Nephron progenitor cell (in vitro differentiated cells): ENCODE data around the gene SEPTIN12.
A peak's percentile ranks its signal among the peaks of the same experiment; 100 is the strongest.

Experiments used
- DNase-seq: peaks from one replicate; pipeline ENCODE4 v3.0.0; 2021
- H3K27ac Mint-ChIP-seq: 2 replicates; pipeline ENCODE4 v1.8.0; 2021; ENCODE audit warnings: mild to moderate bottlenecking, moderate library complexity, mixed read lengths
- H3K27me3 Mint-ChIP-seq: 2 replicates; pipeline ENCODE4 v1.8.0; 2021; ENCODE audit warnings: mild to moderate bottlenecking, low read depth, mixed read lengths; ENCODE audit not compliant: poor library complexity
- H3K36me3 Mint-ChIP-seq: 2 replicates; pipeline ENCODE4 v1.8.0; 2021; ENCODE audit warnings: low read depth, mixed read lengths
- H3K4me1 Mint-ChIP-seq: 2 replicates; pipeline ENCODE4 v1.8.0; 2021; ENCODE audit warnings: mixed read lengths
- H3K4me3 Mint-ChIP-seq: 2 replicates; pipeline ENCODE4 v1.8.0; 2021; ENCODE audit warnings: mild to moderate bottlenecking, moderate library complexity, mixed read lengths
- H3K9me3 Mint-ChIP-seq: 2 replicates; pipeline ENCODE4 v1.8.0; 2021; ENCODE audit warnings: mild to moderate bottlenecking, moderate library complexity, mixed read lengths
- CTCF ChIP-seq: fragments of 200-600 bp; sonication (generic); IDR thresholded peaks from 2 replicates; pipeline ENCODE4 v1.5.0; 2021; ENCODE audit warnings: antibody characterized with exemption

SEPTIN12 gene

GRCh38 chr16:4801051-4801961 is 13.2 kb upstream of the SEPTIN12 start:
- peak overlapping the region; percentile 84 for H3K4me3 Mint-ChIP-seq
- DNase-seq, result peak; percentile 32
- H3K4me1 Mint-ChIP-seq, result peaks cover 29% of the 10 kb centered on the region
- H3K27ac Mint-ChIP-seq, result peak overlapping the region; percentile 54
- H3K9me3 Mint-ChIP-seq, result no peaks in the 10 kb centered on the region
- no peak for TF ChIP-seq CTCF
- H3K27me3 Mint-ChIP-seq, result peaks cover 8% of the 10 kb centered on the region
- peaks cover 19% of the 10 kb centered on the region for H3K36me3 Mint-ChIP-seq

GRCh38 chr16:4800290-4801041 is 12.3 kb upstream of the SEPTIN12 start:
- no peak for TF ChIP-seq CTCF
- H3K4me1 Mint-ChIP-seq, result peaks cover 29% of the 10 kb centered on the region
- H3K4me3 Mint-ChIP-seq, result peak overlapping the region; percentile 60
- H3K9me3 Mint-ChIP-seq, result no peaks in the 10 kb centered on the region
- H3K27me3 Mint-ChIP-seq, result peaks cover 5% of the 10 kb centered on the region
- H3K36me3 Mint-ChIP-seq, result peaks cover 14% of the 10 kb centered on the region
- H3K27ac Mint-ChIP-seq, result peak overlapping the region; percentile 51
- peak; percentile 26 for DNase-seq

- H3K27ac Mint-ChIP-seq, result no peak overlapping the region
- no peak for DNase-seq
- H3K4me1 Mint-ChIP-seq, result peaks cover 29% of the 10 kb centered on the region
- no peak overlapping the region for H3K4me3 Mint-ChIP-seq
- no peak for TF ChIP-seq CTCF
- H3K36me3 Mint-ChIP-seq, result peaks cover 4% of the 10 kb centered on the region
- peaks cover 7% of the 10 kb centered on the region for H3K27me3 Mint-ChIP-seq
- H3K9me3 Mint-ChIP-seq, result no peaks in the 10 kb centered on the region
Observed at GRCh38 chr16:4799171-4799855, 11.2 kb upstream of the SEPTIN12 start.

GRCh38 chr16:4798456-4798855 is 10.3 kb upstream of the SEPTIN12 start:
- H3K4me3 Mint-ChIP-seq, result no peak overlapping the region
- H3K9me3 Mint-ChIP-seq, result no peaks in the 10 kb centered on the region
- H3K4me1 Mint-ChIP-seq, result peaks cover 22% of the 10 kb centered on the region
- H3K27ac Mint-ChIP-seq, result no peak overlapping the region
- H3K27me3 Mint-ChIP-seq, result peaks cover 8% of the 10 kb centered on the region
- TF ChIP-seq CTCF, result no peak
- no peak for DNase-seq
- H3K36me3 Mint-ChIP-seq, result no peaks in the 10 kb centered on the region

GRCh38 chr16:4797805-4798252 is 9.7 kb upstream of the SEPTIN12 start:
- Mint-ChIP-seq H3K9me3 (no peaks in the 10 kb centered on the region), H3K27ac (no peak overlapping the region), H3K4me1 (peaks cover 16% of the 10 kb centered on the region), H3K27me3 (peaks cover 8% of the 10 kb centered on the region), H3K4me3 (no peak overlapping the region), H3K36me3 (no peaks in the 10 kb centered on the region)
- no peak for TF ChIP-seq CTCF
- DNase-seq, result no peak
